Activated T-helper 1 cell treated with anti-CD3 and anti-CD28 coated beads, Interleukin-12 subunit alpha, Interleukin-12 subunit beta, Interleukin-2, Interleukin-4 antibody, amounts not matched to agents 30 ng/mL and 10 ng/mL and 1 ng/mL, durations not matched to agents 14 hours and 24 hours and 36 hours (primary cell): ENCODE measurements around the gene VPS37B. TPM values are rescaled to one million over a fixed set of nuclear protein-coding genes. Genes with fewer than 3 reads are reported as not detected.

Experiments
- DNase-seq: peaks from one replicate; pipeline ENCODE4 v3.0.0; 2021; ENCODE audit warnings: low spot score
- H3K27ac Mint-ChIP-seq: one replicate; pipeline ENCODE4 v1.8.0; 2021; ENCODE audit warnings: mild to moderate bottlenecking, mixed read lengths
- H3K27me3 Mint-ChIP-seq: one replicate; pipeline ENCODE4 v1.8.0; 2022; ENCODE audit warnings: mild to moderate bottlenecking, moderate library complexity, mixed read lengths; ENCODE audit not compliant: insufficient read depth
- H3K36me3 Mint-ChIP-seq: one replicate; pipeline ENCODE4 v1.8.0; 2021; ENCODE audit warnings: low read depth, mixed read lengths
- H3K4me1 Mint-ChIP-seq: one replicate; pipeline ENCODE4 v1.8.0; 2021; ENCODE audit warnings: low read depth, mixed read lengths
- H3K4me3 Mint-ChIP-seq: one replicate; pipeline ENCODE4 v1.8.0; 2021; ENCODE audit warnings: mild to moderate bottlenecking, moderate library complexity, mixed read lengths
- H3K9me3 Mint-ChIP-seq: one replicate; pipeline ENCODE4 v1.8.0; 2021; ENCODE audit warnings: mixed read lengths
- intact Hi-C: fragments of 100-400 bp; cut with micrococcal nuclease; formaldehyde crosslinking; loops from one replicate; pipeline ENCODE4 v1.15.1; 2024
- total RNA-seq: library from RNA; stranded (reverse); gene quantifications from 2 replicates; pipeline ENCODE4 v1.2.3, GENCODE V29; 2022

VPS37B gene
- total RNA-seq, 1 donor from 2014 or later = 12.7 TPM

- Mint-ChIP-seq H3K27ac (no peak overlapping the region), H3K9me3 (no peaks in the 10 kb centered on the region), H3K4me3 (no peak overlapping the region), H3K4me1 (peaks cover 17% of the 10 kb centered on the region), H3K36me3 (peaks cover 9% of the 10 kb centered on the region), H3K27me3 (peaks cover 8% of the 10 kb centered on the region)
- no peak for DNase-seq
- intact Hi-C loops = no loop called here
Observed at GRCh38 chr12:122840580-122841513, 55.1 kb downstream of the VPS37B start.

GRCh38 chr12:122839907-122840554 is 55.9 kb downstream of the VPS37B start:
- intact Hi-C loops = loop anchor here (5.0 kb wide), 1 partner anchor 47 kb away; no protein-coding TSS in a partner anchor
- Mint-ChIP-seq H3K27ac (no peak overlapping the region), H3K4me3 (no peak overlapping the region), H3K4me1 (peaks cover 17% of the 10 kb centered on the region), H3K27me3 (peaks cover 8% of the 10 kb centered on the region), H3K36me3 (peaks cover 9% of the 10 kb centered on the region), H3K9me3 (no peaks in the 10 kb centered on the region)
- DNase-seq = no peak

- H3K36me3 Mint-ChIP-seq = peaks cover 12% of the 10 kb centered on the region
- H3K27me3 Mint-ChIP-seq = peaks cover 17% of the 10 kb centered on the region
- intact Hi-C loops = loop anchor here (5.0 kb wide), 1 partner anchor 48 kb away; no protein-coding TSS in a partner anchor
- no peaks in the 10 kb centered on the region for H3K9me3 Mint-ChIP-seq
- no peak overlapping the region for H3K27ac Mint-ChIP-seq
- no peak overlapping the region for H3K4me3 Mint-ChIP-seq
- H3K4me1 Mint-ChIP-seq = peaks cover 28% of the 10 kb centered on the region
- no peak for DNase-seq
Observed at GRCh38 chr12:122838841-122839240, 57.1 kb downstream of the VPS37B start.

- H3K27ac Mint-ChIP-seq = peak overlapping the region; percentile 34
- no peaks in the 10 kb centered on the region for H3K9me3 Mint-ChIP-seq
- DNase-seq = no peak
- peaks cover 12% of the 10 kb centered on the region for H3K36me3 Mint-ChIP-seq
- peaks cover 25% of the 10 kb centered on the region for H3K27me3 Mint-ChIP-seq
- peaks cover 29% of the 10 kb centered on the region for H3K4me1 Mint-ChIP-seq
- peak overlapping the region; percentile 97 for H3K4me3 Mint-ChIP-seq
- intact Hi-C loops = loop anchor here (2.0 to 5.0 kb wide), 2 partner anchors 33 to 50 kb away; no protein-coding TSS in a partner anchor
Observed at GRCh38 chr12:122837306-122838265, 58.3 kb downstream of the VPS37B start.

GRCh38 chr12:122836027-122836921 is 59.6 kb downstream of the VPS37B start:
- intact Hi-C loops = loop anchor here (1.0 to 5.0 kb wide), 4 partner anchors 35 to 130 kb away; partner anchors contain the start of gene ABCB9
- H3K36me3 Mint-ChIP-seq = peaks cover 12% of the 10 kb centered on the region

GRCh38 chr12:122835750-122836026 is 60.2 kb downstream of the VPS37B start:
- Mint-ChIP-seq H3K4me3 (no peak overlapping the region), H3K27me3 (peaks cover 23% of the 10 kb centered on the region), H3K9me3 (no peaks in the 10 kb centered on the region), H3K36me3 (peaks cover 12% of the 10 kb centered on the region), H3K4me1 (peaks cover 29% of the 10 kb centered on the region), H3K27ac (no peak overlapping the region)
- intact Hi-C loops = loop anchor here (1.0 to 5.0 kb wide), 4 partner anchors 35 to 131 kb away; partner anchors contain the start of gene ABCB9
- peak; percentile 9 for DNase-seq

More at GRCh38 chr12:122836027-122836921, 59.6 kb downstream of the VPS37B start:
- peak overlapping the region; percentile 91 for H3K27ac Mint-ChIP-seq
- no peaks in the 10 kb centered on the region for H3K9me3 Mint-ChIP-seq
- H3K27me3 Mint-ChIP-seq = peaks cover 25% of the 10 kb centered on the region
- peak; percentile 48 for DNase-seq
- H3K4me1 Mint-ChIP-seq = peaks cover 29% of the 10 kb centered on the region
- peak overlapping the region; percentile 97 for H3K4me3 Mint-ChIP-seq

GRCh38 chr12:122834921-122835749 is 60.8 kb downstream of the VPS37B start, which contains the start of gene HIP1R:
Gene HIP1R (plus strand): TSS chr12:122835457. CDS start chr12:122835551, 94 bp downstream.
- intact Hi-C loops = loop anchor here (5.0 kb wide), 1 partner anchor 52 kb away; no protein-coding TSS in a partner anchor

GRCh38 chr12:122834104-122834920 is 61.6 kb downstream of the VPS37B start:
- intact Hi-C loops = no loop called here
- no peak for DNase-seq
- H3K27me3 Mint-ChIP-seq = peaks cover 25% of the 10 kb centered on the region
- H3K27ac Mint-ChIP-seq = peak overlapping the region; percentile 92
- H3K4me3 Mint-ChIP-seq = peak overlapping the region; percentile 96
- no peaks in the 10 kb centered on the region for H3K9me3 Mint-ChIP-seq
- H3K4me1 Mint-ChIP-seq = peaks cover 29% of the 10 kb centered on the region
- H3K36me3 Mint-ChIP-seq = peaks cover 12% of the 10 kb centered on the region

More at GRCh38 chr12:122834921-122835749, 60.8 kb downstream of the VPS37B start, which contains the start of gene HIP1R:
- Mint-ChIP-seq H3K36me3 (peaks cover 12% of the 10 kb centered on the region), H3K27me3 (peaks cover 23% of the 10 kb centered on the region), H3K9me3 (no peaks in the 10 kb centered on the region), H3K4me1 (peaks cover 29% of the 10 kb centered on the region), H3K27ac (peak within 1 kb of the TSS; percentile 92), H3K4me3 (peak within 1 kb of the TSS; percentile 97)
- peak; percentile 37 for DNase-seq

GRCh38 chr12:122830517-122831214 is 65.3 kb downstream of the VPS37B start:
- DNase-seq = no peak
- Mint-ChIP-seq H3K27ac (no peak overlapping the region), H3K36me3 (peaks cover 3% of the 10 kb centered on the region), H3K4me1 (peaks cover 13% of the 10 kb centered on the region), H3K4me3 (no peak overlapping the region), H3K9me3 (no peaks in the 10 kb centered on the region), H3K27me3 (peaks cover 32% of the 10 kb centered on the region)
- intact Hi-C loops = no loop called here

- Mint-ChIP-seq H3K4me1 (no peaks in the 10 kb centered on the region), H3K9me3 (no peaks in the 10 kb centered on the region), H3K27ac (no peak overlapping the region), H3K36me3 (no peaks in the 10 kb centered on the region), H3K27me3 (peaks cover 15% of the 10 kb centered on the region), H3K4me3 (no peak overlapping the region)
- DNase-seq = no peak
- intact Hi-C loops = no loop called here
Observed at GRCh38 chr12:122827258-122827657, 68.7 kb downstream of the VPS37B start.
